GM21447 (cell line): Measurements from ENCODE around the gene MIER1.
"Not testable (repeated sequence)": the region's sequence is repeated elsewhere in the genome, so short reads cannot be mapped to it uniquely, and the experiment has no call there.

ENCODE experiments used
- ATAC-seq: cut with Tn5 transposase; IDR thresholded peaks from one replicate; pipeline ENCODE4 v1.9.1; 2021; ENCODE audit not compliant: unreplicated experiment

MIER1 gene

GRCh38 chr1:66937529-66938234 is 12.9 kb downstream of the MIER1 start:
- no peak for ATAC-seq

GRCh38 chr1:66938613-66939012 is 13.8 kb downstream of the MIER1 start:
- ATAC-seq: no peak

- no peak for ATAC-seq
Measured at GRCh38 chr1:66940981-66941380, 16.2 kb downstream of the MIER1 start.

- no peak for ATAC-seq
Measured at GRCh38 chr1:66943361-66943969, 18.7 kb downstream of the MIER1 start.

GRCh38 chr1:66944330-66945274 is 19.8 kb downstream of the MIER1 start:
- ATAC-seq: no peak

GRCh38 chr1:66945316-66945715 is 20.5 kb downstream of the MIER1 start:
- no peak for ATAC-seq

GRCh38 chr1:66947267-66947666 is 22.5 kb downstream of the MIER1 start:
- no peak for ATAC-seq

GRCh38 chr1:66951513-66951912 is 26.7 kb downstream of the MIER1 start:
- ATAC-seq: no peak

- peak; percentile 78 for ATAC-seq
Measured at GRCh38 chr1:66954208-66954607, 29.4 kb downstream of the MIER1 start.

- no peak for ATAC-seq
Measured at GRCh38 chr1:66957938-66958337, 33.1 kb downstream of the MIER1 start.

GRCh38 chr1:66966188-66966873 is 41.5 kb downstream of the MIER1 start:
- ATAC-seq: not testable (repeated sequence)

GRCh38 chr1:66968574-66968973 is 43.8 kb downstream of the MIER1 start:
- ATAC-seq: no peak

GRCh38 chr1:66978201-66978600 is 53.4 kb downstream of the MIER1 start:
- no peak for ATAC-seq

- ATAC-seq: not testable (repeated sequence)
Measured at GRCh38 chr1:66979621-66980020, 54.8 kb downstream of the MIER1 start.

- ATAC-seq: no peak
Measured at GRCh38 chr1:66980745-66981367, 56.1 kb downstream of the MIER1 start.

GRCh38 chr1:66981679-66982078 is 56.9 kb downstream of the MIER1 start:
- no peak for ATAC-seq

- ATAC-seq: peak; percentile 60
Measured at GRCh38 chr1:66982561-66983260, 57.9 kb downstream of the MIER1 start.

GRCh38 chr1:66984491-66984890 is 59.7 kb downstream of the MIER1 start:
- peak; percentile 85 for ATAC-seq

GRCh38 chr1:66985835-66986234 is 61.0 kb downstream of the MIER1 start:
- no peak for ATAC-seq

- ATAC-seq: no peak
Measured at GRCh38 chr1:66993076-66993475, 68.3 kb downstream of the MIER1 start.
